ENCODE results near the gene SEMA3D.

The SEMA3D gene

DNA sequence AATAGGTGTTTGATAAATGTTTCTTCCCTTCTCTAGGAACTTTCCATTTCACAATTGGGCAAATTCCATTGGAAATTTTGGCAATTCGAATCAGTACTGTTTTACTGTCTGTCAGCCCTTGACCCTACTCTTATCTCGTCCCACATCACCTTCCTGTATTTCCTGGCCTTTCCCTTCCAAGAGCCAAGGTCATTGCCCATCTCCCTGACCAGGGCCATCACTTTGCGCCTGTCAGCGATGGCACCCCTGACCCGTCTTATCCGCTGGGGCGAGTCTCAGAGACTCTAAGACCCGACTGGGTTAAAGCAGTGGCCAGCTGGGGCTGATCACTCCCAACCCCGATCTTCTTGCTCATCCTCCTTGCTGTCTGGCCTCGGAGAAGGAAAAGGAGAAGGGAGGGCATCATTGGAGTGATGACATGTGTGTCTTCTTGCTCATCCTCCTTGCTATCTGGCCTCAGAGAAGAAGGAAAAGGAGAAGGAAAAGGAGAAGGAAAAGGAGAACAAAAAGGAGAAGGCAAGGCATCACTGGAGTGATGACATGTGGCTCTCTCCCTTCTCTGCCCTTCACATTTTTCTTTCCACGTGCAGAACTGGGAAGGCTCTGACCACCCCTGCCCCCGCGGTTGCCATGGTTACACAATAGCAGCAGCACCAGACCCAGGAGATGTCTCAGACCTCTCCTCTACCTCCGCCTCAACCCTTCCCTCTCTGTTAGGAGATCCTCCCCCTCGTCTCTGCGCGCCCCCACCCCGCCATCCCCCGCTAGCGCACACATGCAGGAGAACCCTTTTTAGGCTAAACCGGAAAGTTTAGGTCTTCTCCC is 2.0 kb downstream of the SEMA3D start:
- no peak for DNase-seq (ENCODE audit: low spot score)

DNA sequence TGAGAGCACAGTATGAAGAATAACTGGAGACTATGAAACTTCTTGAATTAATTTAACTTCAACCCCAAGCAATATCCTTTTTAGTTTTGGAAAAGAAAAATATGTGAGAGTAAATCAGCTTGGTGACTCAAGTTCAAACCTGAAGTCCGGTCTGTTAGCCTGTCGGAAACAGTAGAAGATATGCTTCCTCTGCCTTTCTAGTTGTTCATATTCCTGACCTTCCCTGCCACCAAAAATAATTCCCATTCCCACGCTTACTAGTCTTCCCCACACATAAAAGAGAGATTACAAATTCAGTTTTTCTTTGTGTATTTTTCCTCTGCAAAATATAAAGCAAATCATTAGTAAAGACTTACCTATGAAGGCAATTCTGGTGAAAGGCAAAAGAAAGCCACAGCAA is 3.6 kb downstream of the SEMA3D start:
- no peak for DNase-seq (ENCODE audit: low spot score)

DNA sequence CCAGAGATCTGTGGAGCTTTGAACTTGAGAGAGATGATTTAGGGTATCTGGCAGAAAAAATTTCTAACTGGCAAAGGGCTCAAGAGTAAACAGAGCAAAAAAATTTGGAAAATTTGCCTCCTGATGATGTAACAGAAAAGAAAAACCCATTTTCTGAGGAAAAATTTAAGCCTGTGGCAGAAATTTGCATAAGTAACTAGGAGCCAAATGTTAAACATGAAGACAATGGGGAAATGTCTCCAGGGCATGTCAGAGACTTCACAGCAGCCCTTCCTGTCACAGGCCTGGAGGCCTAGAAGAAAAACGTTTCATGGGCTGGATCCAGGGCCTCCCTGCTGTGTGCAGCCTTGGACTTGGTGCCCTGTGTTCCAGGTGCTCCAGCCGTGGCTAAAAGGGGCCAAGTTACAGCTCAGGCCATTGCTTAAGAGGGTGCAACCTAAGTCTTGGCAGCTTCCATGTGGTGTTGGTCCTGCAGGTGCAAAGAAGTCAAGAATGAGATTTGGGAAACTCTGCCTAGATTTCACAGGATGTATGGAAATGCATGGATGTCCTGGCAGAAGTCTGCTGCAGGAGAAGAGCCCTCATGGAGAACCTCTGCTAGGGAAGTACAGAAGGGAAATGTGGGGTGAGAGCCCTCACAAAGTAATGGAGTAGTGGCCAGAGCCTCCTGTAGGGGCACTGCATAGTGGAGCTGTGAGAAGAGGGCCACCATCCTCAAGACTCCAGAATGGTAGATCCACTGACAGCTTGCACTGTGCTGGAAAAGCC is 8.1 kb downstream of the SEMA3D start:
- no peak for DNase-seq (ENCODE audit: low spot score)

DNA sequence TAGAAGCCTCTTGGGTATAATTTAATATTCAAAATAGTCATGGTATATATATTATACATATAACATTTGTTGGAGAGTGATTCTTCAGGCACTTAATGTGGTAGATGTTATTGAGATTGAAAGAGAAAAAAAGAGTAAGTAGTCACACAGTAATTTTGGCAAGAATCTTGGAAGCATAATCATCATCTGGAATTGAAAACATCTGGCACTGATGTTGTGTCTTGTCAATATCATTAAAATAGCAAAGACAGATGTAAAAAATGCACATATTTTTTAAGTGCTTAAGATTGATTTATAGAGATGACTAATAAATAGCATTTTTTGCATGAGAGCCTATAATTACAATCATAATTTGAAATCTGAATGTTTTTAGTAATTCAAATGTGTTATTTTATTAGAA is 9.5 kb downstream of the SEMA3D start:
- DNase-seq (ENCODE audit: low spot score): no peak

DNA sequence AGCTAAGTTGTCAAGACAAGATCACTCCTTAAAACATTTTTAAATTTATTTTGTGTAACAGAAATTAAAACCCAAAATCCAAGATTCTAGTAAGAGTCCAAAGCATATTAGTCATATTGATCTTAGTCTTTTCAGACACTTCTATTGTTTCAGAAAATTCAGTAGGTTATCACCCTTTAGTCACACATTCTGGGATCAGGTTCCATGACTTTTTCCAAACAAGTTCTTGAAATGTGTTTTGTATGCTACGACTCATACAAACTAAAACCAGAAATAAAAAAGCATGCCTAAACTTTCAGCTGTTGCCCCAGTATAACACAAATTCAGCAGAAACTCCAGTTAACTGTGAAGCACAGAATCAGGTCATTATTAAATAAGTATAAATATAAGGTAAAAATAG is 10.7 kb downstream of the SEMA3D start:
- DNase-seq (ENCODE audit: low spot score): no peak

DNA sequence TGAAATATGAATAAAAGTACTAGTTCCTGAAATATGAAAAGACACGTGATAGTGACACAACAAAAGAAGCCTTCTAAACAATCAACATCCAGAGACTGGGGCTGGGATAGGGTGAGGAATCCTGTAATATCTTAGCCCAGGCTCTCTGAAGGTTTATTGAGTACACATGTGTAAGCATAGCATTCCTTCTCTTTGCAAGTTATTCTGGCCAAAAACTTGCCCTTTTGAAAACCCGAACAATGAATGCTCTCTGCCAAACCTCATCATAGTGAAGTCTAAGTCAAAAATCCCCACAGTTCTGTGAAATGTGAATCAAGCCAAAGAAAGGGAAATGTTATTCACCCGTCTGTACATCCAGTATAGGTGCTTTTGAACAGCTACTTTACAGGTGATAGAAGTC is 11.6 kb downstream of the SEMA3D start:
- no peak for DNase-seq (ENCODE audit: low spot score)

DNA sequence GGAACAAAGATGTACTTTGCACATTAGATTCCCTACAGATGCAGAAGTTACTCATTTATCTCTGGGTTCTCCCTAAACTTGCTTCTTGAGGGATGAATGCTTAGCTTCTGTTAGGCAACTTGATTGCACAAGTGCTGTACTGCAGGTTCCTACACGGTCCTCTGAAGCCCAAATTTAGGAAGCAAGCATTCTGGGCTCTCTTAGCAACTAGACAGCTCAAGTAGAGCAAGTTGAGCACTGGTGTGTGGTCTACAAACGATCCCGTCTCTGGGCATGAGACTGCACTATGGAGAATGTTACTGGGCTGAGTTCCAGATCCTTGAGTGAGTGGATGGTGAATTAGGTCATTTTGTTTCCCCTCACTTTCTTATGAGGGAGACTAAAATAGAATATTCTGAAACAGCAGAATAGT is 14.3 kb downstream of the SEMA3D start:
- DNase-seq (ENCODE audit: low spot score): no peak

DNA sequence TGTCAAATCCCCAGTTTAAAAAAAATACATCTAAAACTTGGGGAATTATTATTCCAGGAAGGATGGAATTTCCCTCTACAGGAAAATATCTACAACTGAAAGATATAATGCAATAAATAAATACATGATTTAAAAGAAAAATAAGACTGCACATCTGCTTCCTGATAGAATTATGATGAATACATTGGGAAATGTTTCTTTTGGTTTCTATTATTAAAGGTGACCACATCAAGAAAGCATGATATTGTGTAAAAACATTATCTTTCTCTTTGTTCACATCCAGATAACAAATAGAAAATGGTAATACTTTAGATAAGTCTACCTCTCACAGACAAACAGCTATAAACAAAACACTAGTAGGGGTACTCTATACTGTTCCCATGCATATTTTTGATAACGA is 19.2 kb downstream of the SEMA3D start:
- DNase-seq (ENCODE audit: low spot score): no peak

DNA sequence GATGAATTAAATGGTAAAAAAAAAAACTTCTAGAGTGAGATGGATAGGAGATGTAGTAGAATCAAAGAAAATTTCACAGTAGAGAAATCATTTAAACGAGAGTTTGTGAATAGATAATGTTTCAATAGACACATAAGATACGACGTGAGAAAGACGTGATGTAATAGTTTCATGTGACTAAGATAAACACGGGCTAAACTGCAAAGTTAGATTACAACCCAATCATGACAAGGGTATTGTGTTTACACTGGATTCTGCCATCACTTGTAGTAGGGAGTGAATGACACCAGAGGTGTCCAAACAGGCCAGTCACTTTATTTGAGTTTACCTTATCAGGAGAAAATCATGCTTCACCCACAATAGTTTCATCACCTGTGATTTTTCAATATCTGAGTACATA is 21.6 kb downstream of the SEMA3D start:
- DNase-seq (ENCODE audit: low spot score): no peak

DNA sequence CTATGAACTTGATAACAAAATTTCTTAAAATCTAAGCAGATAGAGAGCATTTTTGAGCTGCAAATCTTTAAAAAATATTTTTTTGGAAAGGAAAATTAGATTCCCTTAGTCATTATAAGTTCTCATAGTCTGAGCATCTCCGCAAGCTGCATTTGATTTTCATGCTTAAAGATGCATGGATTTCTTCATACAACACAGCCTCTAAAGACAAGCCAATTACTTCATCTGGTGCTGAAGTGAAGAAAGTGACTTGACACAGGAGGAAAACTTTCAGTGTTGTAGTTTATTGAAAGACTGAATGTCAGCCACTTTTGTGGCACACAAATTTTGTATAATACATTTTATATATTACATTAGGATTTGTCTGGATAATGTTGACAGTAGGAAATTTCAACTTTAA is 22.5 kb downstream of the SEMA3D start:
- no peak for DNase-seq (ENCODE audit: low spot score)

DNA sequence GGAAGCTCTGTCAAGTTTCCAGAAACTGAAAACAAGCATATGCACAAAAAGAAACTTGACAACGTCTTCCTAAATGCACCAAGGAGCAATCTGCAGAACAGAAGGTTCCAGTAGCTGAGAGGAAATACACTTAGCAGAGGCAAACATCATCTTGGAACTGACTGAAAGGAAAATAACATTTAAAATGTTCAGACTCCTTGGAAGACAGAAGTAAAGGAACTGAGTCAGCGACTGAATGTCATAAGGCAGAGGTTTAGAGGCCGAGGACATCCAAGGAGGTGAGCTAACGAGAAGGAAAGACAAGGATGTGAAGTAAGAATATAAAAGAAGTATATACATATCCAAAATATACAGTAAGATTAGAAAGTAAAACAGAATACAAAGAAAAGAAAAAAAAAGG is 24.1 kb downstream of the SEMA3D start:
- DNase-seq (ENCODE audit: low spot score): no peak

DNA sequence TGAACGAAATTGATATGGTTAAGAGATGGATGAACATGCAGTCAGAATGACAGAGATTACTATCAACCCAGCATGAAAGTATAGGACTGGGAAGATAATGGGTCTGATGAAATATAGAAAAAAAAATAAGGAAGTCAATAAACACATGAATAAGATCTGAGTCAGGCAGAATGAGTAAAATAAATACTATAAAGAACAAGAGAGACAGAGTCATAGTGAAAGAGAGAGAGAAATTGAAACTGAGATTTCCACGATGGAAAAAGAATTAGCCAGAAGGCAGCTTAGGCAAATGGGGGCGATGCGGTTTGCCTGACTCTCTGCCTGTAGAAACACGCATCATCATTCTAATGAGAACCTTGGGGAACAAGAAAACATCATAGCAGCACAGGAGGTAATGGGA is 26.6 kb downstream of the SEMA3D start:
- no peak for DNase-seq (ENCODE audit: low spot score)

DNA sequence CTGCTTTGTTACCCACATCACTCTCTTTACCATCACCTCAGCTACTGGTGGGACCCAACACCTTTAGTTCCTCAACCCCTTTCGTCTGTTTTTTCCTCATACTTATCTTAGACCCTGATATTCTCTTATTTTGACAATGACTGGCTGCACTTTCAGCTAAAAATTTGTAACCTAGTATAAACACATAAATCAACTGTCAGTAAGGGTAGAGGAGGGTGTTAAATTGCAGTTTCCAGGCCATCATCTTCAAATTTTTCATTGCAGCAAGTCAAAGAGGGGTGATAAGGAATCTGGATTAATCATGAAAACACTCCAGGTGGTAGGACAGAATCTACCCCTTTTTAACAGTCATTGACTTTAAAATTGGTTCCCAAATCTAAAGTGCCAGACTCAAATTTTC is 27.9 kb downstream of the SEMA3D start:
- DNase-seq (ENCODE audit: low spot score): no peak

DNA sequence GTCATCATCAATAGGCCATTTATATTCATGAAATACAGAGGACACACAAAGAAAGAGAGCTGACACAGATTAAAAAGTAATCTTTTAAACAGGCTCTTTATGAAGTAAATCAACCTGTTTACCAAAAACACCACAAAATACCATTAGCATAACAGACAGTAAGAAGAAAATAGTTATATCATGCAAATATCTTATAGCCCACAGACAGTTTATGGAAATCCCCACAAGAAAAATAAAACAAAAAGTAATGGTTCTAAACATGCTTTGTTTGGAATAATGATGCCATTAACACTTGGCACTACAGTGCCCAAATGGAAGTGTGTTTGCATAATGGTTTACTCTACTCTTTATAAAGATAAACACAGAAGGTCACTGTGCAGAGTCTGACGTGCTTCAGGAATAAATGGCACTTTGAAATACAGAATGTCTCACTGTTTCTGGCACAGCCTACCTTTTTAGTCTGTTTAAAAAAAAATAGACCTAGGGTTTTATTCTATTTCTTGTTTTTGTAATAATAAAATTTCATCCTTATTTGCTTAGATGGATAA is 30.1 kb downstream of the SEMA3D start:
- no peak for DNase-seq (ENCODE audit: low spot score)

DNA sequence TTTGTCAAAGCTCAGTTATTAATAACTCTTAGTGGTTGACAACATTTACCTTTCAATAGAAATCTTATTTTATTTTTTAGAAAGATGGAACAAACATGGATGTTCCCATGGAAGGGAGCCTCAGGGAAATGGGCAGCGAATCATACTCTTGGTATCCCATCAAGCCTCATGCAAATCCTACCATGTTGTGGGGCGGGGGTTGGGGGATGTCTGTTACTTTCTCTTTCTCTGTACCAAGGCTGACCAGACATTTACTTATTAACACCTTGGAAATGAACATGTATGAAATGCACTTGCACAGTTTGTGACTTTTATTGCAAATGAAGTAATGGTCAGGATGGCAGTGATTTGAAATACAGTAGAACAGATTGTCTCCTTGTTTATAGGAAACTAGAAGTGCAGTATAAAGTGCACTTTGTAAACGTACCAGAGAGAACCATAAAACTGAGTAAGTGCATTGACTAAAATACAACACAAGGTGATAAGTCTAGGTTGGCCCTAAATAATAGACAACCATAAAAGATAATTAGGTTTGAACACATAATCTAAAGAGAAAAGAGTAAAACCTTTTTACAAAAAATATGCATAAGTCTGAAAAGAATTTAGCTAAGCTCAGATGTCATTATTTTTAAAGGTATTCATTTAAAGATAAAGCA is 32.4 kb downstream of the SEMA3D start:
- DNase-seq (ENCODE audit: low spot score): no peak

DNA sequence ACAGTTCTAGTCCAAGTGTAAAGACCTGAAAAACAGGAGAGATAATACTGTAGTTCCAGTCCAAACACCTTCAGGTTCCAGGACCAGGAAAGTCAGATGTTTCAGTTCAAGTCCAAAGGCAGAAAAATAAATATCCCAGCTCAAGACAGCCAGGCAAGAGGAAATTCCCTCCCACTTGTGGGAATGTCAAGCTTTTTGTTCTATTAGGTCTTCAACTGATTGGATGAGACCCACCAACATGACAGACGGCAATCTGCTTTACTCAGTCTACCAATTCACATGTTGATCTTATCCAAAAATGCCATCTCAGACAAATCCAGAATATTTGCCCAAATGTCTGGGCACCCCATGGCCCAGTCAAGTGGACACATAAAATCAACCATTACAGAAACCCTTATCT is 33.1 kb downstream of the SEMA3D start:
- DNase-seq (ENCODE audit: low spot score): no peak

DNA sequence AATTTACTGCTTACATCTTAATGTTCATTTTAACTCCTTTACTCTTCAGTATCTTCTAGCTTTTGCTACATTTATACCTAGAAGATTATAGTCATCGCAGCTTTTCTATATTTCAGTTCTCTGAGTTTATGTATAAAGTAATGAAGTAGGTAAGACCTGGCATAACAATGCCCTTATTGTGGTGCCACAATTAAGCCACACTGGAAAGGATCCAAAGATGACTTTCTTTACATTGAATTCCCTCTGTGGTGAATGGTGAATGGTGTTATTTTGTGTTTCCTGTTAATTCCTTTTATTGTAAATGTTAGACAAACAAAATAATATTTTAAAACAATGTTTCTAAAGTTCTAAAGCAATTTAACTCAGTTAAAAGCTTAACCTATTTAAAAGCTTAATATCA is 36.2 kb downstream of the SEMA3D start:
- DNase-seq (ENCODE audit: low spot score): no peak

DNA sequence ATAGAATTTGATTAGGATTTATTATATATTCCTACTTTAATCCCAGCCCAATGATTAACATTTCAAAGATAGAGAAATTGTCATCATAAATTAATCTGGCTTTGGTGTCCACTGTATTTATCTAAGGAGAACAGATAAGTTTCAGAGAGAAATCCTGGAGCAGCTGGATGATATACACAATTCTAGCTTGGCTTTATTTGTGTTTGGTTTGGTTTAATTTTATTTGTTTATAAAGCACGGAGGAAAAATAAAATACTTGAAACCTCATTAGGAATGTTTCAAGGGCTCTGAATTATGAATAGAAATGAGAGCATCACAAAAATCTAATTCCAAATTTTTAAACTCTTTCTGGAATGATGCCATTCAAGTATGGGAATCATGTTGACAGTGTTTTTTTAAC is 42.1 kb downstream of the SEMA3D start:
- DNase-seq (ENCODE audit: low spot score): no peak

DNA sequence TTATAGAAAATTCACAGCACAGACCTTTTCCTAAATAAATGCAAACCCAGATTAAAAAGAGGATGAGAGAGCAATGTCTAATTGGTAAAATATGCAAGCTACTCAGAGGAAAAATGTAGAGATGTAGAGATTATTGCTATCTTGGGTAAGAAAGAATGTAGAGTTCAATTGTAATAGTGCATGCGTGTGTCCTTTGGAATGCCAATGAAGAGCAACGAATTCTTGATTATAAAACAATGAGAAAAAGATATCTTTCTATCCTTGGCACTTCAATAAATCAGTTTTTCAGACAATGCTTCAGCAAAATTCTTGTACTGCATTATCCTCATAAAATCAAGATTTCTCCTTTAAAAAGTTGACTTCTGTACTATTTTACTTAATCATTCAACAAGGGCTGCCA is 50.9 kb downstream of the SEMA3D start:
- no peak for DNase-seq (ENCODE audit: low spot score)

DNA sequence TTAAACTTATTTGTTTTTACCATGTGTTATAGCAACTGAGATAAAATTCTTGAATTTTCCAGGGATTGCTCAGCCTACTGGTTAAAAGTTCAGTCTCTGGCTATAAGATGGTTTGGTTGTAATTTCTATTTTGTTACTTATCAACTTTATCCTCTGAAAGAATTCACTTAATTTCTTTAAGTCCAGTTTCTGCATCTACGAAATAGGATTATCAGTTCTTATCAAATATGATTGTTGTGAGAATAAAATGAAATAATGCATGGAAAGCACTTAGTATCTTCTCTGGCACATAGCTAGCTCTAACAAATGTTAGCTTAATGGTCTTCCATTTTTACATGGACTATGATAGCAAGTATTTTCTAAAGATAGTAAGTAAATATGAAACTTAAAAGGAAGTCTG is 53.3 kb downstream of the SEMA3D start:
- DNase-seq (ENCODE audit: low spot score): no peak

DNA sequence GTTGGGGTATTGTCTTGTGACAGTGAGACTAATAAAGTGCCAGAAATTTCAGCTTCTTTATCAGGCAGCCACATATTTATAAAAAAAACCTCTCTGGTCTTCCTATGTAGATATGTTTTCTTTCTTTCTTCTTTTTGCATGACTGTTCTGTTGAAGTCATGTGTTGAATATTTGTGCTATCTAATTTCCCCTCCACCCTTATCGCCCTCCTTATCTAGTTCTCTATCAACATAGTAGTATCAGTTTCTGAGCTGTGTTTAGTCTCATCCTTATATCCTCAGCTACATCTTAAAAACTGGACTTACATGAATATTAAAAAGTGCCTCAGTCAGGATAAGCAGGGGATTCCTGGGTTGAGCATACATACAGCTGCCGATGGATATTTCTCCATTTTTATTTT is 53.9 kb downstream of the SEMA3D start:
- no peak for DNase-seq (ENCODE audit: low spot score)

DNA sequence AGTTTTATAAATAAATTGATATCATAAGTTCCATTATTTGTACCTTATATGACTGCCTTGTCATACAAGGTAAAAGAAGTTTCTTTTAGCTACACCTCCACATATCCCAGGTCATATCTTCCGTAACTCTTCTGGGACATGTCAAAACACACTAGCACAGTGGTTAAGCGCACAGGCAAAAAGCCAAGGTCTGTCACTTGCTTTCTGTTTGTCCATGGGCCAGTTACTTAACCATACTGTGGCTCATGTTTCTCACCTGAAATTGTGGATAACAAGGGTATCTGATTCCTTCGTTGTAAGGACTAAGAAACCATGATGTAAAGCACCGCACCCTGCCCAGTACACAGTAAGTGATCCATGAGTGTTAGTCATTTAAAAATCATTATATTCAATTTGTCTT is 56.2 kb downstream of the SEMA3D start:
- no peak for DNase-seq (ENCODE audit: low spot score)

DNA sequence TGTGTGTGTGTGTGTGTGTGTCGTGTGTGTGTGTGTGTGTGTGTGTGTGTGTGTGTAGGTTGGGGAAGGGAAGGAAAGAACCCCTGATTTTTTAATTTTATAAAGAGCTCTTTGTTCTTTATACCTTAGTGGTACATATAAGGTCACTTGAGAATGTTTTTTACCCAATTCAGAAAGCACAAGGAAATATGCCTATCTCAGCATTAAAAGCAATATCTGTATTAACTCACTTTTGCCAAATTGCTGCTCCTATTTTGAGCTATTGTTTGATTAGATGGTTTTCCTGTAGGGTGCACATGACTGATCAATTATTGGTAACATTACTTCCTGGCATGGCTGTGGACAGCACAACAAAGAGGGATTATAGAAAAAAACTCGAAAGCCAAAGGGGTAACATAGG is 60.5 kb downstream of the SEMA3D start:
- DNase-seq (ENCODE audit: low spot score): no peak

All from NAMALWA (cell line).